Measurements from ENCODE around the gene CHAF1A.

CHAF1A gene

DNA sequence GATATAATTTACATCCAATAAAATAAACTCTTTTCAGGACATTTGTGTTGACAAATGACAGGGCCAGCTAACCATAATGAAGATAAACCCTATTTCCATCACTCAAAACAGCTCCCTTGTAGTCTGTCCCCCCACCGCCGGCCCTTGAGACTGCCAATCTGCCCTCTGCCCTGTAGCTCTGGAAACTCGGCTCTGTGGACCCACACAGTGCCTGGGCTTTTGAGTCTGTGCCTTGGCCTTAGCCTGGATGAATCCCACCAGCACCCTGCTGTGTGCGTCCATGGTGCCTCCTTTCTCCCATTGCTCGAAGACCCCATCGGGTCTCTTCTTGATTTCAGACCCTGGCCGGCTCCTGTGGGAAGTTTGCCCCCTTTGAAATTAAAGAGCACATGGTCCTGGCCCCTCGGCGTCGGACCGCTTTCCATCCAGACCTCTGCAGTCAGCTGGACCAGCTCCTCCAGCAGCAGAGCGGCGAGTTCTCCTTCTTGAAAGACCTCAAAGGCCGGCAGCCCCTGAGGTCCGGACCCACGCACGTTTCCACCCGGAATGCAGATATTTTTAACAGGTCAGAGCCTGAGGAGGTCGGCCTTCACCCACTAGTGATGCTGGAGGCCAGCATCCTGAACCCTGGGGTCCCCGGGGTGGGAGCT lies 26.0 kb downstream of the CHAF1A start:
- H3K27me3 Mint-ChIP-seq (ENCODE audit: low read depth) = peaks cover 3% of the 10 kb centered on the region
- peaks cover 23% of the 10 kb centered on the region for H3K4me1 Mint-ChIP-seq
- peaks cover 49% of the 10 kb centered on the region for H3K36me3 Mint-ChIP-seq (ENCODE audit: low read depth)
- TF ChIP-seq, protein P1, sequence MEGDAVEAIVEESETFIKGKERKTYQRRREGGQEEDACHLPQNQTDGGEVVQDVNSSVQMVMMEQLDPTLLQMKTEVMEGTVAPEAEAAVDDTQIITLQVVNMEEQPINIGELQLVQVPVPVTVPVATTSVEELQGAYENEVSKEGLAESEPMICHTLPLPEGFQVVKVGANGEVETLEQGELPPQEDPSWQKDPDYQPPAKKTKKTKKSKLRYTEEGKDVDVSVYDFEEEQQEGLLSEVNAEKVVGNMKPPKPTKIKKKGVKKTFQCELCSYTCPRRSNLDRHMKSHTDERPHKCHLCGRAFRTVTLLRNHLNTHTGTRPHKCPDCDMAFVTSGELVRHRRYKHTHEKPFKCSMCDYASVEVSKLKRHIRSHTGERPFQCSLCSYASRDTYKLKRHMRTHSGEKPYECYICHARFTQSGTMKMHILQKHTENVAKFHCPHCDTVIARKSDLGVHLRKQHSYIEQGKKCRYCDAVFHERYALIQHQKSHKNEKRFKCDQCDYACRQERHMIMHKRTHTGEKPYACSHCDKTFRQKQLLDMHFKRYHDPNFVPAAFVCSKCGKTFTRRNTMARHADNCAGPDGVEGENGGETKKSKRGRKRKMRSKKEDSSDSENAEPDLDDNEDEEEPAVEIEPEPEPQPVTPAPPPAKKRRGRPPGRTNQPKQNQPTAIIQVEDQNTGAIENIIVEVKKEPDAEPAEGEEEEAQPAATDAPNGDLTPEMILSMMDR (IDR thresholded peaks at IDR 0.05; ENCODE audit: unreplicated experiment in 3 of 3) = no peak
- no peak overlapping the region for H3K4me3 Mint-ChIP-seq
- H3K9me3 Mint-ChIP-seq = no peaks in the 10 kb centered on the region
- H3K27ac Mint-ChIP-seq = no peak overlapping the region

DNA sequence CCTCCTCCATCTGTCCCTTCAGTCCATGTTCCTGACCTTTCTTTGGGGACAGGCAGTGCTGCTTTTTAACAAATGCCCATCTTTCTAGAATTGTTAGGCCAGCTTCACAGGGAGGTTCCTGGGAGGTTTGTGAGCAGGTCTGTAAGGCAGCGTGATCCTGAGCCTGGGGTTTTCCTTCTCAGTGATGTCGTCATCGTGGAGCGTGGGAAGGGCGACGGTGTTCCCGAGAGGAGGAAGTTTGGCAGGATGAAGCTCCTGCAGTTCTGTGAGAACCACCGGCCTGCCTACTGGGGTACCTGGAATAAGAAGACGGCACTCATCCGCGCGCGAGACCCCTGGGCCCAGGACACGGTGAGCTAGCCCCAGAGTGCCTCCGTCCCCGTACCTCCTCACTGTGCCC lies 26.8 kb downstream of the CHAF1A start:
- Mint-ChIP-seq H3K36me3 (ENCODE audit: low read depth) (peaks cover 42% of the 10 kb centered on the region), H3K4me3 (no peak overlapping the region), H3K27ac (peak overlapping the region in 2 of 3 experiments; percentile 21 to 56), H3K9me3 (no peaks in the 10 kb centered on the region), H3K27me3 (ENCODE audit: low read depth) (peaks cover 3% of the 10 kb centered on the region), H3K4me1 (peaks cover 23% of the 10 kb centered on the region)
- TF ChIP-seq, protein P1 (IDR thresholded peaks at IDR 0.05; ENCODE audit: unreplicated experiment in 3 of 3) = no peak

DNA sequence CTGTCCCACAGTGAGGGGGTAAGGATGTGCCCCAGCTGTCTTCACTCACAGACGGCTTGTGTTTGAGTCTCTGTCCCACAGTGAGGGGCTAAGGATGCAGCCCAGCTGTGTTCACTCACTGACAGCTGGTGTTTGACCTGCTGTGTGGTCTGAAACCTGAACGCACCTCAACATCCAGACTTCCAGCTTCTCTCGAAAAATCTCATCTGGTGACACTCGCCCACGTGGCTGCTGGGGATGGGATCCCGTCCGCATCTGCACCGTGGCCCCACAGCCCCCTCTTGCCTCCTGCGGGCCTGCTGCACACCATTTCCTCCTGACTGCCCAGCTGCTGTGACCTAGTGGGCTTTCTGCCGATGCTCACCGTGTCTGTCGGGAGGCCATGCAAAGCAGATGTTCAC lies 27.3 kb downstream of the CHAF1A start:
- Mint-ChIP-seq H3K27me3 (ENCODE audit: low read depth) (peaks cover 3% of the 10 kb centered on the region), H3K9me3 (no peaks in the 10 kb centered on the region), H3K4me3 (no peak overlapping the region), H3K36me3 (ENCODE audit: low read depth) (peaks cover 47% of the 10 kb centered on the region), H3K4me1 (peaks cover 23% of the 10 kb centered on the region), H3K27ac (peak overlapping the region in 1 of 3 experiments; percentile 56)
- TF ChIP-seq, protein P1 (IDR thresholded peaks at IDR 0.05; ENCODE audit: unreplicated experiment in 3 of 3) = no peak

DNA sequence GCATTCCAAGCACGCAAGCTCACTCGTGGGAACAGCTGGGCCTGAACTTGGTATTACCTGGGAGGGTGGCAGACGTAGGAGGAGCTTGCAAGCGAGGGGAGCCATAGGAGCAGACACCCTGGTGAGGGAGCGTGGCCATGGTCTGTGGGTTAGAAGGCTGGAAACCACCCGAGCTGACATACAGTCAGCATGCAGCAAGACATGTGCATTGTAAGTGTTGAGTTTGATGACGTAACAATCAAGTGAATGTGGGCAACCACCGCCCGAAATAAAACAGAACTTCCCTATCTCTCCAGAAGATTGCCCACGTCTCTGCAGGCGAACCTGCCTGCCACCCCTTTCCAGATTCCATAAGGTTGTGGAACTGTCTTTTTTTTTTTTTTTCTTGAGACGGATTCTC lies 28.3 kb downstream of the CHAF1A start:
- TF ChIP-seq, protein P1 (IDR thresholded peaks at IDR 0.05; ENCODE audit: unreplicated experiment in 3 of 3) = no peak
- no peak overlapping the region for H3K4me3 Mint-ChIP-seq
- no peak overlapping the region for H3K27ac Mint-ChIP-seq
- peaks cover 23% of the 10 kb centered on the region for H3K4me1 Mint-ChIP-seq
- H3K36me3 Mint-ChIP-seq (ENCODE audit: low read depth) = peaks cover 49% of the 10 kb centered on the region
- H3K9me3 Mint-ChIP-seq = no peaks in the 10 kb centered on the region
- H3K27me3 Mint-ChIP-seq (ENCODE audit: low read depth) = peaks cover 3% of the 10 kb centered on the region

DNA sequence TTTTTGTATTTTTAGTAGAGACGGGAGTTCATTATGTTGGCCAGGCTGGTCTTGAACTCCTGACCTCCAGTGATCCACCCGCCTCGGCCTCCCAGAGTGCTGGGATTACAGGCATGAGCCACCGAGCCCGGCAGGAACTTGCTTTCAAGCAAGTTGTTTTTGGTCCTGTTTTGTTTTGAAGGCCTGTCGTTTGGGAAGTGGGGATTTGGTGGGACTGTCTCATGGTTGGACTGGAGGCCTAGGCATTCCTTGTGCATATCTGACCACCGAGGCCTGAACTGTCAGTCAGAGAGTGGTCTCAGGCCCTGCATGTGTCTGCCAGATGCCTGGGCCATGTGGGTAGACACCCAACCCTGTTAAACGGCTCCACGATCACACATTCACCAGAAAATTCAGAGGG lies 28.9 kb downstream of the CHAF1A start:
- no peak overlapping the region for H3K4me3 Mint-ChIP-seq
- no peak overlapping the region for H3K27ac Mint-ChIP-seq
- peaks cover 3% of the 10 kb centered on the region for H3K27me3 Mint-ChIP-seq (ENCODE audit: low read depth)
- no peaks in the 10 kb centered on the region for H3K9me3 Mint-ChIP-seq
- peaks cover 46% of the 10 kb centered on the region for H3K36me3 Mint-ChIP-seq (ENCODE audit: low read depth)
- H3K4me1 Mint-ChIP-seq = peaks cover 23% of the 10 kb centered on the region
- TF ChIP-seq, protein P1 (IDR thresholded peaks at IDR 0.05; ENCODE audit: unreplicated experiment in 3 of 3) = no peak

Data from nephron (organoid).